ENCODE results near the gene SLC25A30. TPM values are rescaled to one million over a fixed set of nuclear protein-coding genes. Genes with fewer than 3 reads are reported as not detected.
A peak's percentile ranks its signal among the peaks of the same experiment; 100 is the strongest.

The SLC25A30 gene
- total and polyA plus RNA-seq, 8 donors: 3.8 to 12.3 (median 7.5) TPM

DNA sequence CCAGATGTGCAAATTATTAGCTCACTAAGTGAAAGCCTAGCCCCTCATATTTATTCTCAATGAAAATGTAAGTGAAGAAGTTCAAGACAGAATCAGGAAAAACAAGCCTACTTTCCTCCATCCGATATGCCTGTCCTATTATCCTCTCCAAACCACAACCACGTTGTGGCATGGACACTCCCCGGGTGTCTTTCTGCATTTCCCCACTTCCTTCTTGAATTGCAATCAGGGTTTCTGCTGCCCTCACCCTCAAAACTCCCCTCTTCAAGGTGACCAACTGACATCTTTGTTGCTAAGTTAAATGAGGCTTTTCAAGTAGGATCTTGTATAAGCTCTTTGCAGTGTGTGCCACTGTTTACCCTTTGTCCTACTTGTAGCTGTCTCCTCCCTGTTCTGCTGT is 11.8 kb downstream of the SLC25A30 start:
- FAIRE-seq (no peak), ATAC-seq (no peak), DNase-seq (no peak)
- no peaks in the 10 kb centered on the region for H3K9me3 ChIP-seq
- TF ChIP-seq, protein P1, sequence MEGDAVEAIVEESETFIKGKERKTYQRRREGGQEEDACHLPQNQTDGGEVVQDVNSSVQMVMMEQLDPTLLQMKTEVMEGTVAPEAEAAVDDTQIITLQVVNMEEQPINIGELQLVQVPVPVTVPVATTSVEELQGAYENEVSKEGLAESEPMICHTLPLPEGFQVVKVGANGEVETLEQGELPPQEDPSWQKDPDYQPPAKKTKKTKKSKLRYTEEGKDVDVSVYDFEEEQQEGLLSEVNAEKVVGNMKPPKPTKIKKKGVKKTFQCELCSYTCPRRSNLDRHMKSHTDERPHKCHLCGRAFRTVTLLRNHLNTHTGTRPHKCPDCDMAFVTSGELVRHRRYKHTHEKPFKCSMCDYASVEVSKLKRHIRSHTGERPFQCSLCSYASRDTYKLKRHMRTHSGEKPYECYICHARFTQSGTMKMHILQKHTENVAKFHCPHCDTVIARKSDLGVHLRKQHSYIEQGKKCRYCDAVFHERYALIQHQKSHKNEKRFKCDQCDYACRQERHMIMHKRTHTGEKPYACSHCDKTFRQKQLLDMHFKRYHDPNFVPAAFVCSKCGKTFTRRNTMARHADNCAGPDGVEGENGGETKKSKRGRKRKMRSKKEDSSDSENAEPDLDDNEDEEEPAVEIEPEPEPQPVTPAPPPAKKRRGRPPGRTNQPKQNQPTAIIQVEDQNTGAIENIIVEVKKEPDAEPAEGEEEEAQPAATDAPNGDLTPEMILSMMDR (IDR thresholded peaks at IDR 0.05): no peak
- H3K4me1 ChIP-seq: no peaks in the 10 kb centered on the region
- H3K27ac ChIP-seq: no peak overlapping the region
- peaks cover 0 to 38% (median 8%) of the 10 kb centered on the region in 3 donors for H3K36me3 ChIP-seq
- no peaks in the 10 kb centered on the region for H3K27me3 ChIP-seq
- no peak overlapping the region for H3K4me3 ChIP-seq
- 81% methylated on average over 3 of the region's 3 CpGs for WGBS, 2 donors
- intact Hi-C loops (cut with DNase I): no loop called here

GRCh38 chr13:45403081-45403480 is 15.1 kb downstream of the SLC25A30 start:
- TF ChIP-seq, protein P1 (IDR thresholded peaks at IDR 0.05): no peak
- DNase-seq (no peak), FAIRE-seq (no peak), ATAC-seq (no peak)
- H3K9me3 ChIP-seq: no peaks in the 10 kb centered on the region
- no peak overlapping the region for H3K4me3 ChIP-seq
- intact Hi-C loops (cut with DNase I): no loop called here
- H3K4me1 ChIP-seq: no peaks in the 10 kb centered on the region
- peaks cover 0 to 38% (median 8%) of the 10 kb centered on the region in 3 donors for H3K36me3 ChIP-seq
- 84 to 87% methylated on average over 3 of the region's 3 CpGs for WGBS, 2 donors
- H3K27me3 ChIP-seq: no peaks in the 10 kb centered on the region
- no peak overlapping the region for H3K27ac ChIP-seq

GRCh38 chr13:45402641-45403040 is 15.5 kb downstream of the SLC25A30 start:
- peaks cover 0 to 42% (median 10%) of the 10 kb centered on the region in 3 donors for H3K36me3 ChIP-seq
- no peak for FAIRE-seq
- no peaks in the 10 kb centered on the region for H3K9me3 ChIP-seq
- WGBS, 2 donors: 63 to 71% methylated on average over 3 of the region's 3 CpGs
- no peaks in the 10 kb centered on the region for H3K27me3 ChIP-seq
- no peak overlapping the region for H3K27ac ChIP-seq
- ATAC-seq: peak in 2 of 4 donors; percentile 73 to 74
- H3K4me1 ChIP-seq: no peaks in the 10 kb centered on the region
- peak in 1 of 6 donors; percentile 12 for DNase-seq
- intact Hi-C loops (cut with DNase I): no loop called here
- no peak overlapping the region for H3K4me3 ChIP-seq
- TF ChIP-seq, protein P1 (IDR thresholded peaks at IDR 0.05): no peak

DNA sequence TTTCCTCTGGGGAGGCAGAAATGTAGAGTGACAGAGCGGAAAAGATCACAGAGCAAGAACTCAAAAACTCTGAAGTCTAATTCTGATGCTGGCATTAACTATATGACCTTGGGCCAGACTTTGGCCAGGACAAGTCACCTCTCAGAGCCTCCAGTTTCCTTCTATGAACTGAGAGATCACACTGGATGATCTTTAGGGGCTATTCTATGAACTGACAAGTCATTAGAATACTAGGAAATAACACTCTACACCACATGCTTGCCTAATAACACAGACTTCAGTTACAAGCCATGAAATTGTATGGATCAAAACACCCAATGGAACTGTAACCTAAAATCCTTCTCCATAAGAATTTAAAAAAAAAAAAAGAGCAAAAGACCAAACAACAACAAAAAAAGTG is 16.9 kb downstream of the SLC25A30 start:
- TF ChIP-seq, protein P1 (IDR thresholded peaks at IDR 0.05): no peak
- ATAC-seq (no peak), DNase-seq (no peak), FAIRE-seq (no peak)
- no peaks in the 10 kb centered on the region for H3K9me3 ChIP-seq
- H3K4me3 ChIP-seq: no peak overlapping the region
- no peaks in the 10 kb centered on the region for H3K27me3 ChIP-seq
- intact Hi-C loops (cut with DNase I): no loop called here
- 96 to 97% methylated on average over 1 of the region's 1 CpG for WGBS, 2 donors
- H3K27ac ChIP-seq: no peak overlapping the region
- H3K36me3 ChIP-seq: peaks cover 0 to 34% (median 8%) of the 10 kb centered on the region in 3 donors
- no peaks in the 10 kb centered on the region for H3K4me1 ChIP-seq

- FAIRE-seq (no peak), ATAC-seq (no peak), DNase-seq (no peak)
- peaks cover 0 to 32% (median 8%) of the 10 kb centered on the region in 3 donors for H3K36me3 ChIP-seq
- TF ChIP-seq, protein P1 (IDR thresholded peaks at IDR 0.05): no peak
- no peaks in the 10 kb centered on the region for H3K4me1 ChIP-seq
- H3K9me3 ChIP-seq: no peaks in the 10 kb centered on the region
- WGBS, 2 donors: 85 to 89% methylated on average over 4 of the region's 4 CpGs
- no peak overlapping the region for H3K27ac ChIP-seq
- H3K27me3 ChIP-seq: no peaks in the 10 kb centered on the region
- H3K4me3 ChIP-seq: no peak overlapping the region
- intact Hi-C loops (cut with DNase I): no loop called here
Observed at GRCh38 chr13:45398877-45399276, 19.3 kb downstream of the SLC25A30 start.
